Neural cell (in vitro differentiated cells): ENCODE results near the gene GADL1.

Experiments used
- POLR2AphosphoS5 ChIP-seq: IDR thresholded peaks from 2 replicates; pipeline ENCODE4 v1.6.1; 2012
- RAD21 ChIP-seq: fragments of 450-650 bp; conservative IDR thresholded peaks from 2 replicates; pipeline ENCODE4 v1.6.1; 2014; ENCODE audit warnings: antibody characterized with exemption, mild to moderate bottlenecking, moderate library complexity

DNA sequence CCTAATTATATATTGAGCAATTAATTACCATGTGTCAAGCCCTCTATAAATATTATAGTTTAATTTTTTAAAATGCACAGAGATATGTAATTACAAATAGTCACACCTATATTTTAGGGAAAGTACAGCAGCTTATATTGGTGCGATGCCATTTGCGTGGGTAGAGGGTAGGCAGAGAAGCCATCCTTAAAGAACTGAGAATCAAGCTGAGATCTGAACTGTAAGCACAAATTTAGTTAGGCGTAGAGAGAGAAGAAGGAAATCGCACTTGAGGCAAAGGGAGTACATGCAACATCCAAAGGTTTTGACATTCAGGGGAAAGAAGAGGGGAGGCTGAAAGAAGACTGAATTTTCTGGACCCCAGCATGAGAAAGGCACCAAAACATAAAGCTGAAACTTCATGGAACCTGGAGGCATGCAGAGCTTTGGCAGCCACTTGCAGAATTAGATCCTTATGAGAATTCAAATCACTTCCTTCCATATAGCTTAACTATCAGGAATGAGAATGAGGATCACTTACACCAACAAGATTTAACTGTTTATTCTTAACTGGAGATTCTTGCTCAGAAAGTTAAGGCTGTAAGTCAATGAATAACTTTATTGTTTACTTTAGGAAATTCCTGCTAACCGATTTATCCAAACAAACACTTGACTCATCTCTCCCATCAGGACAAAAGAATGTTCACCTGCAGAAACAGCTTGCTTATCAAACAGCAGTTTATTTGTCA is 173.7 kb downstream of the GADL1 start:
- TF ChIP-seq RAD21: no peak
- no peak for TF ChIP-seq POLR2AphosphoS5
